GM23338 (cell line): Measurements from ENCODE around the gene PRCD. TPM values are rescaled to one million over a fixed set of nuclear protein-coding genes. Genes with fewer than 3 reads are reported as not detected.
A peak's percentile ranks its signal among the peaks of the same experiment; 100 is the strongest.

Experiments used
- ATAC-seq: fragments of 200-7000 bp; cut with Tn5 transposase; 3 replicates; pipeline ENCODE4 v1.9.1; 2020
- DNase-seq: peaks from one replicate; pipeline ENCODE4 v3.0.0-alpha.2; 2015; ENCODE audit warnings: low spot score
- H2AFZ ChIP-seq: fragments of 200-600 bp; sonication (generic); 2 replicates; pipeline ENCODE4 v1.8.0; 2016; ENCODE audit warnings: antibody characterized with exemption, mild to moderate bottlenecking, moderate library complexity
- H3F3A ChIP-seq: fragments of 200-600 bp; sonication (generic); replicated peaks from 2 replicates; pipeline ENCODE4 v1.8.0; 2017; ENCODE audit warnings: antibody characterized with exemption, mixed run types, low read depth
- H3K27ac ChIP-seq: fragments of 200-600 bp; sonication (generic); 2 replicates; pipeline ENCODE4 v1.6.1; 2016; ENCODE audit warnings: low read depth
- H3K27me3 ChIP-seq: fragments of 200-600 bp; sonication (generic); 2 replicates; pipeline ENCODE4 v1.8.0; 2016; ENCODE audit warnings: mild to moderate bottlenecking, mixed run types, moderate library complexity; ENCODE audit not compliant: insufficient read depth
- H3K36me3 ChIP-seq: fragments of 200-600 bp; sonication (generic); 2 replicates; pipeline ENCODE4 v1.8.0; 2016; ENCODE audit warnings: mild to moderate bottlenecking; ENCODE audit not compliant: insufficient read depth
- H3K4me1 ChIP-seq: fragments of 200-600 bp; sonication (generic); 2 replicates; pipeline ENCODE4 v1.8.0; 2016; ENCODE audit warnings: mild to moderate bottlenecking, moderate library complexity; ENCODE audit not compliant: insufficient read depth
- H3K4me2 ChIP-seq: fragments of 200-600 bp; sonication (generic); 2 replicates; pipeline ENCODE4 v1.7.1; 2017; ENCODE audit warnings: mixed run types
- H3K4me3 ChIP-seq: fragments of 200-600 bp; sonication (generic); 2 replicates; pipeline ENCODE4 v1.6.1; 2016; ENCODE audit warnings: mixed run types
- H3K79me2 ChIP-seq: fragments of 200-600 bp; sonication (generic); replicated peaks from 2 replicates; pipeline ENCODE4 v1.8.0; 2017; ENCODE audit warnings: mild to moderate bottlenecking; ENCODE audit not compliant: insufficient read depth
- H3K9me2 ChIP-seq: fragments of 200-600 bp; sonication (generic); 2 replicates; pipeline ENCODE4 v1.8.0; 2017; ENCODE audit not compliant: insufficient read depth
- H4K20me1 ChIP-seq: fragments of 200-600 bp; sonication (generic); replicated peaks from 2 replicates; pipeline ENCODE4 v1.8.0; 2017; ENCODE audit warnings: mild to moderate bottlenecking; ENCODE audit not compliant: insufficient read depth
- H3K27ac Mint-ChIP-seq: 2 replicates; pipeline ENCODE4 v1.8.0; 2020; ENCODE audit warnings: inconsistent platforms, mild to moderate bottlenecking, moderate library complexity, mixed read lengths
- H3K27me3 Mint-ChIP-seq: 3 replicates; pipeline ENCODE4 v1.8.0; 2022; ENCODE audit warnings: low read depth, mild to moderate bottlenecking, moderate library complexity, mixed read lengths, inconsistent platforms; ENCODE audit not compliant: insufficient read depth, poor library complexity
- H3K36me3 Mint-ChIP-seq: 3 replicates; pipeline ENCODE4 v1.8.0; 2021; ENCODE audit warnings: low read depth, mild to moderate bottlenecking, inconsistent platforms, moderate library complexity, mixed read lengths
- H3K4me1 Mint-ChIP-seq: 3 replicates; pipeline ENCODE4 v1.8.0; 2020; ENCODE audit warnings: mild to moderate bottlenecking, inconsistent platforms, mixed read lengths
- H3K4me3 Mint-ChIP-seq: 3 replicates; pipeline ENCODE4 v1.8.0; 2021; ENCODE audit warnings: moderate library complexity, mild to moderate bottlenecking, inconsistent platforms, mixed read lengths
- H3K9me3 Mint-ChIP-seq: 3 replicates; pipeline ENCODE4 v1.8.0; 2020; ENCODE audit warnings: moderate library complexity, mild to moderate bottlenecking, inconsistent platforms, mixed read lengths
- CREB1 ChIP-seq: fragments of 250-450 bp; sonication (Bioruptor Pico); IDR thresholded peaks from 2 replicates; pipeline ENCODE4 v1.5.0; 2020; ENCODE audit warnings: low read depth, mild to moderate bottlenecking, moderate library complexity
- CTCF ChIP-seq, 2 experiments: fragments of 200-600 bp in 1 of 2; sonication (generic) in 1 of 2; conservative IDR thresholded peaks; 2 replicates each; pipeline versions ENCODE4 v1.5.1 to v1.6.1; 2016 to 2017; ENCODE audit warnings: antibody characterized with exemption in 2 of 2, low read depth in 2 of 2, mild to moderate bottlenecking in 2 of 2, moderate library complexity in 1 of 2
- ETS1 ChIP-seq: IDR thresholded peaks from 2 replicates; pipeline ENCODE4 v1.6.1; 2016; ENCODE audit warnings: antibody characterized with exemption
- EZH2 ChIP-seq: fragments of 200-600 bp; sonication (generic); IDR thresholded peaks from one replicate; pipeline ENCODE4 v1.8.0; 2017; ENCODE audit warnings: antibody characterized with exemption, mild to moderate bottlenecking, low read depth; ENCODE audit not compliant: unreplicated experiment
- EZH2phosphoT487 ChIP-seq: fragments of 200-600 bp; sonication (generic); IDR thresholded peaks from one replicate; pipeline ENCODE4 v1.8.1; 2018; ENCODE audit warnings: antibody characterized with exemption; ENCODE audit not compliant: unreplicated experiment
- JUNB ChIP-seq: IDR thresholded peaks from one replicate; pipeline ENCODE4 v1.6.1; 2016; ENCODE audit warnings: antibody characterized with exemption; ENCODE audit not compliant: unreplicated experiment
- NANOG ChIP-seq: IDR thresholded peaks from 2 replicates; pipeline ENCODE4 v1.6.1; 2016; ENCODE audit warnings: antibody characterized with exemption, borderline replicate concordance
- POLR2AphosphoS5 ChIP-seq: IDR thresholded peaks from 2 replicates; pipeline ENCODE4 v1.6.1; 2016; ENCODE audit warnings: antibody characterized with exemption, low read depth
- REST ChIP-seq: IDR thresholded peaks from one replicate; pipeline ENCODE4 v1.6.1; 2018; ENCODE audit warnings: antibody characterized with exemption; ENCODE audit not compliant: unreplicated experiment
- ZNF331 ChIP-seq: fragments of 250-450 bp; sonication (Bioruptor Pico); IDR thresholded peaks from 2 replicates; pipeline ENCODE4 v1.5.0; 2020; ENCODE audit warnings: low read depth, mild to moderate bottlenecking, moderate library complexity
- ZNF462 ChIP-seq: fragments of 250-450 bp; sonication (Bioruptor Pico); IDR thresholded peaks from 2 replicates; pipeline ENCODE4 v1.5.0; 2020; ENCODE audit warnings: mild to moderate bottlenecking, moderate library complexity
- polyA plus RNA-seq: library from polyadenylated mRNA; unstranded; fragments of >200 nt; fragmentation: Nextera tagmentation; extraction: Ambion mirVana; gene quantifications from 2 replicates; pipeline ENCODE4 v1.2.1, GENCODE V29; 2016
- total RNA-seq: library from RNA; depleted of rRNA; stranded (reverse); fragments of >200 nt; shearing (Covaris generic); gene quantifications from 2 replicates; pipeline ENCODE4 v1.2.3, GENCODE V29; 2014

PRCD gene
- total and polyA plus RNA-seq, 2 experiments from 2014 or later, result 0.38 to 1.6 TPM

- peaks cover 14% of the 10 kb centered on the region for H3K4me1 Mint-ChIP-seq
- DNase-seq (peak; percentile 50), ATAC-seq (no peak)
- peaks cover 7% of the 10 kb centered on the region for H3K27me3 Mint-ChIP-seq
- Histone ChIP-seq H4K20me1 (no peaks in the 10 kb centered on the region), H3K27me3 (no peaks in the 10 kb centered on the region), H3K4me3 (no peak overlapping the region), H3K4me1 (0 out of 2 replicates have a peak, but pooled peaks cover 7% of the 10 kb centered on the region), H2AFZ (no peak overlapping the region), H3K27ac (peak overlapping the region; percentile 34), H3K36me3 (no peaks in the 10 kb centered on the region), H3K79me2 (no peaks in the 10 kb centered on the region), H3F3A (no peaks in the 10 kb centered on the region; the same call in 1 of the 2 replicates), H3K9me2 (no peaks in the 10 kb centered on the region), H3K4me2 (no peak overlapping the region)
- H3K9me3 Mint-ChIP-seq, result no peaks in the 10 kb centered on the region
- no peaks in the 10 kb centered on the region for H3K36me3 Mint-ChIP-seq
- TF ChIP-seq ETS1, result no peak
- no peak for TF ChIP-seq EZH2
- TF ChIP-seq CTCF (conservative IDR thresholded peaks at IDR 0.05; ENCODE audit: low read depth in 2 of 2), result no peak
- TF ChIP-seq ZNF462 (CRISPR knock-in tag), result no peak
- no peak for TF ChIP-seq CREB1 (CRISPR knock-in tag)
- TF ChIP-seq REST, result no peak
- TF ChIP-seq ZNF331 (CRISPR knock-in tag), result no peak
- TF ChIP-seq POLR2AphosphoS5, result no peak
- TF ChIP-seq JUNB, result no peak
- TF ChIP-seq NANOG, result no peak
- TF ChIP-seq EZH2phosphoT487, result no peak
- H3K4me3 Mint-ChIP-seq, result no peak overlapping the region
- peak overlapping the region; percentile 2; the same call in 1 of the 2 replicates for H3K27ac Mint-ChIP-seq
Observed at GRCh38 chr17:76550712-76551615, 11.1 kb downstream of the PRCD start.
